GM23248 (cell line): ENCODE measurements around the gene NDUFS7.

Source experiments
- EZH2 ChIP-seq: fragments of 200-600 bp; sonication (generic); IDR thresholded peaks from 2 replicates; pipeline ENCODE4 v1.6.1; 2018; ENCODE audit warnings: antibody characterized with exemption, mild to moderate bottlenecking; ENCODE audit not compliant: insufficient read depth, poor library complexity, severe bottlenecking
- EZH2phosphoT487 ChIP-seq: fragments of 200-600 bp; sonication (generic); IDR thresholded peaks from 2 replicates; pipeline ENCODE4 v1.6.1; 2018; ENCODE audit warnings: antibody characterized with exemption, moderate library complexity, mild to moderate bottlenecking, low read depth; ENCODE audit not compliant: insufficient read depth

DNA sequence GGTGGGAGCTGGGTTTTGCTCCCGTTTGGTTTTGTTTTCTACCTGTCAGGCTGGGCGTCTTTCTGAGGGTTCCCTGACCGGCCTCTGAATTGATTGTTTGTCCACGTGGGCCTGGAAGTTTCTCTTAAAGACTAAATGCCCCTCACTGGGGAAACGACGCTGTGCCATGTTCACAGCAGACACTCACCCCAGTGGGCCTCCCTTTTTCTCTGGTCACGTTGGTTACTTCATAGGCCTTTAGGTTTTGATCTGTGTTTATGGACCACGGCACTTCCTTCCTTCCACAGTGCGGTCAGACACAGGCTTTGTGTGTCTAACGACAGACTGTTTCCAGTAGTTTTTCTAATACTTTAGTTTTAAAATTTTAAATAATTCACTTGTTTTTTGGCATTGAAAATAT lies 20.1 kb upstream of the NDUFS7 start:
- TF ChIP-seq EZH2 (no peak), EZH2phosphoT487 (no peak)
